Memory B cell (primary cell): ENCODE results near the gene ING5.

Experiments
- ATAC-seq: fragments of 150-1000 bp; cut with Tn5 transposase; 2 replicates; pipeline ENCODE4 v1.10.0; 2021; ENCODE audit warnings: low read depth, mild to moderate bottlenecking, moderate library complexity
- DNase-seq, 2 donors: peaks; one replicate each; pipeline ENCODE4 v3.0.0; 2022; ENCODE audit warnings: low spot score in 2 of 2
- H3K27ac Mint-ChIP-seq: one replicate; pipeline ENCODE4 v1.8.0; 2022; ENCODE audit warnings: mild to moderate bottlenecking, moderate library complexity, mixed read lengths
- H3K27me3 Mint-ChIP-seq: one replicate; pipeline ENCODE4 v1.8.0; 2022; ENCODE audit warnings: mixed read lengths
- H3K36me3 Mint-ChIP-seq: one replicate; pipeline ENCODE4 v1.8.0; 2022; ENCODE audit warnings: mild to moderate bottlenecking, mixed read lengths
- H3K4me1 Mint-ChIP-seq: one replicate; pipeline ENCODE4 v1.8.0; 2022; ENCODE audit warnings: mixed read lengths
- H3K4me3 Mint-ChIP-seq: one replicate; pipeline ENCODE4 v1.8.0; 2022; ENCODE audit warnings: mild to moderate bottlenecking, moderate library complexity, mixed read lengths
- H3K9me3 Mint-ChIP-seq: one replicate; pipeline ENCODE4 v1.8.0; 2022; ENCODE audit warnings: mixed read lengths

The ING5 gene

DNA sequence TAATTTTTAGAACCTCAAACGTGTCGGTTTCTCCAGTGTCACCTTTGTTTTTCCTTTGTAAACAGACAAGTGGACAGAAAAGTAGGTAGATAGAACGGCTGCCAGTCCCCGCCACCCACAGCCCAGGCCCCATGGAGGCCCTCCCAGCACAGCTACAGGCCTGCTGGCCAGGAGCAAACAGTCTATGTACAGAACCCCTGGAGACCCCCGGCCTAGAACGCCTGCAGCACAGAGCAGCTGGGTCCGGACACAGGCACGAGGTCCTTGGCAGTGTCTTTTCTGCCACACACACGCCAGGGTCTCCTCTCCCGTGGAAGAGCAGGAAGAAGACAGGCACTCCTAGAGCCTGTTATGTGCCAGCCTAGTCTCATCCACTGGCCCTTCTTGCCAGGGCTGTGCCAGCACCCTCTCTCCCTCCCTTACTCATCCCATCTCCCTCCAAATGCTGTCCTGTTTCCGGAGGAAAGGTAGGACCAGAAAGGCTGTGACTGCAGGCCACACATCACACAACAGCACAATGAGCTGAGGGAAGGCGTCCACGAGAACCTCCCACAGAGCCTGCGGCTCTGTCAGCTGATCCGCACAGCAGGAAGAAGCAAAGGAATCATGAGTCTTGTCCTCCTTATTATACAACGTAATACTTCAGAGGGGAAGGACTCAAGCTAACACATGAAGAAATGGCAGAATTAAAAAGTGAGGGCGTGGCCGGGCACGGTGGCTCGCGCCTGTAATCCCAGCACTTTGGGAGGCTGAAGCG is 22.9 kb upstream of the ING5 start:
- no peak for ATAC-seq
- H3K4me3 Mint-ChIP-seq: no peak overlapping the region
- H3K9me3 Mint-ChIP-seq: no peaks in the 10 kb centered on the region
- peaks cover 12% of the 10 kb centered on the region for H3K36me3 Mint-ChIP-seq
- H3K27ac Mint-ChIP-seq: no peak overlapping the region
- no peaks in the 10 kb centered on the region for H3K27me3 Mint-ChIP-seq
- DNase-seq: no peak
- peaks cover 2% of the 10 kb centered on the region for H3K4me1 Mint-ChIP-seq

DNA sequence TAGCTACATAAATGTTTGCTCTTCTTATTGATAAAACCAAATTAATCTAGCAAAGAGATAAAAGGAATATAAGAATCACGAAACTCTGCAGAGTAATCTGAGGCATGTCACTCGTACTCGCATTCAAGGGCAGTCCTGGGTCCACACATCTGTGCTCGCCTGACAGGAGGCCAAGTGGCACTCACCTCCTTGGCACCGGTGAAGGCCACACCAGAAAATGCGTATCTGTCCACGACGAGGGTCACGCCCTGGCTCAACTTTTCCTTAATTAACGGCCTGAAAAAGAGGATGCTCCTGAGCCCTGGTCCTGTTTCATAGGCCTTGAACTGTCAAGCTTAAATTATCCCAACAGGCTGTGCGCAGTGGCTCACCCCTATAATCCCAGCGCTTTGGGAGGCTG is 21.8 kb upstream of the ING5 start:
- Mint-ChIP-seq H3K4me1 (peaks cover 2% of the 10 kb centered on the region), H3K27me3 (no peaks in the 10 kb centered on the region), H3K9me3 (no peaks in the 10 kb centered on the region), H3K27ac (no peak overlapping the region), H3K36me3 (peaks cover 15% of the 10 kb centered on the region), H3K4me3 (no peak overlapping the region)
- DNase-seq (no peak), ATAC-seq (no peak)

DNA sequence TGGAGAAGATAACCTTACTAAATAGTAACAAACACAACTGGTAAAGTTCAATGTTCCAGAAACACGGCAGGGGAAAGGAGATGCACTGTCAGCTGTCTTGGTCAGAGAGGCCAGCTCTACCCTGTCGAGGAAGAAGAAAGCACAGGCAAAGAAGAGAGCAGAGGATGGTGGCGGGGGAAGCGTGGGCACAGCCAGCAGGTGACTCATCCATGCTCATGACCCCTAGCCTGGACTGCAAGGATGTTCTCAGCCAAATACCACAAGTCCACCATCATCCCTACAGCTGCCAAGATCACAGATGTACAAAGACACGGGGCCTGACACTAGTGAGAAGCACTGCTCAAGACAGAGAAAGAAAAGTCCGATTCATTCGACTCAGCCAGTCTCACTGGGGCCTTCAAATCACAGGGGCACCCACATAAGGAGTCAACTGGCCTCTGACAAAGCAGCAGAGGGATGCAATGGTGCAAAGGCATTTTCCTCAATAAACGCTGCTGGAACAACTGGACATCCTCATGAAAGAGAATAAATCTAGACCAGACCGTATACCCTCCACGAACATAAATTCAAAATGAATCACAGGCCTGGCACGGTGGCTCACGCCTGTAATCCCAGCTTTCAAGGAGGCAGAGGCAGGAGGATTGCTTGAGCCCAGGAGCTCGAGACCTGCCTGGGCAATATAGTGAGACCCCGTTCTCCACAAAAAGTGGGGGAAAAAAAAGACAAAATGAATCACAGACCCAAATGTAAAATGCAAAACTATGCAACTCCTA is 20.8 kb upstream of the ING5 start:
- Mint-ChIP-seq H3K27me3 (no peaks in the 10 kb centered on the region), H3K27ac (no peak overlapping the region), H3K36me3 (peaks cover 15% of the 10 kb centered on the region), H3K9me3 (no peaks in the 10 kb centered on the region), H3K4me3 (no peak overlapping the region), H3K4me1 (peaks cover 3% of the 10 kb centered on the region)
- no peak for ATAC-seq
- no peak for DNase-seq

GRCh38 chr2:241686324-241686649 is 15.6 kb upstream of the ING5 start:
- no peaks in the 10 kb centered on the region for H3K9me3 Mint-ChIP-seq
- peak overlapping the region; percentile 93 for H3K27ac Mint-ChIP-seq
- no peaks in the 10 kb centered on the region for H3K27me3 Mint-ChIP-seq
- H3K4me1 Mint-ChIP-seq: peaks cover 8% of the 10 kb centered on the region
- H3K36me3 Mint-ChIP-seq: peaks cover 5% of the 10 kb centered on the region
- peak overlapping the region; percentile 96 for H3K4me3 Mint-ChIP-seq
- peak in 1 of 2 donors; percentile 26 for DNase-seq
- ATAC-seq: peak; percentile 6

- peak within 1 kb of the TSS; percentile 96 for H3K4me3 Mint-ChIP-seq
- ATAC-seq (peak; percentile 92), DNase-seq (peak; percentile 89 to 95)
- H3K4me1 Mint-ChIP-seq: peaks cover 8% of the 10 kb centered on the region
- no peaks in the 10 kb centered on the region for H3K9me3 Mint-ChIP-seq
- peak within 1 kb of the TSS; percentile 93 for H3K27ac Mint-ChIP-seq
- H3K36me3 Mint-ChIP-seq: peaks cover 5% of the 10 kb centered on the region
- H3K27me3 Mint-ChIP-seq: no peaks in the 10 kb centered on the region
These were observed 15.0 kb upstream of the ING5 start, which contains the start of gene DTYMK for GRCh38 chr2:241686650-241687425. Gene DTYMK, minus strand, starts transcription at chr2:241686815. Its CDS starts 32 bp downstream, at chr2:241686783.

GRCh38 chr2:241689306-241689705 is 12.5 kb upstream of the ING5 start:
- Mint-ChIP-seq H3K9me3 (no peaks in the 10 kb centered on the region), H3K4me1 (peaks cover 8% of the 10 kb centered on the region), H3K27me3 (no peaks in the 10 kb centered on the region), H3K36me3 (peaks cover 2% of the 10 kb centered on the region), H3K4me3 (no peak overlapping the region), H3K27ac (no peak overlapping the region)
- ATAC-seq (no peak), DNase-seq (no peak)

GRCh38 chr2:241690202-241690717 is 11.6 kb upstream of the ING5 start:
- Mint-ChIP-seq H3K9me3 (no peaks in the 10 kb centered on the region), H3K27ac (no peak overlapping the region), H3K4me1 (peaks cover 8% of the 10 kb centered on the region), H3K27me3 (no peaks in the 10 kb centered on the region), H3K4me3 (no peak overlapping the region), H3K36me3 (peaks cover 1% of the 10 kb centered on the region)
- ATAC-seq (no peak), DNase-seq (no peak)

DNA sequence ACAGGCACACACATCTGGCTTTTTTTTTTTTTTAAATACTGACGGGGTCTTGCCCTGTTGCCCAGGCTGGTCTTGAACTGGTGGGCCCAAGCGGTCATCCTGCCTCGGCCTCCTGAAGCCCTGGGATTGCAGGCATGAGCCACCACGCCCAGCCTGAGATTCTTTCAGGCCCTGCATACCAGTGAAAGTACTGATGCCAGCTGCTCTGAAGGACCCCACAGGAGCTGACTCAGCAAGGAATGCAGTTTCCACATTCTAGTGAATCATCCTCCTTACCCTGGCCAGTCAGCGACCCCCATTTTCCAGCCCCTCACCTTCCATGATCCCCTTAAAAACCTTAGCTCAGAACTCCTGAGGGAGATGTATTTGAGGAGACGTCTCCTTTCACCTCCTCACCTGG is 9.4 kb upstream of the ING5 start:
- H3K27ac Mint-ChIP-seq: no peak overlapping the region
- no peaks in the 10 kb centered on the region for H3K27me3 Mint-ChIP-seq
- H3K4me3 Mint-ChIP-seq: no peak overlapping the region
- peaks cover 9% of the 10 kb centered on the region for H3K4me1 Mint-ChIP-seq
- peaks cover 5% of the 10 kb centered on the region for H3K36me3 Mint-ChIP-seq
- no peak for ATAC-seq
- no peak for DNase-seq
- no peaks in the 10 kb centered on the region for H3K9me3 Mint-ChIP-seq

- no peaks in the 10 kb centered on the region for H3K27me3 Mint-ChIP-seq
- H3K27ac Mint-ChIP-seq: no peak overlapping the region
- H3K4me1 Mint-ChIP-seq: peaks cover 4% of the 10 kb centered on the region
- peaks cover 5% of the 10 kb centered on the region for H3K36me3 Mint-ChIP-seq
- DNase-seq (no peak), ATAC-seq (no peak)
- H3K9me3 Mint-ChIP-seq: no peaks in the 10 kb centered on the region
- no peak overlapping the region for H3K4me3 Mint-ChIP-seq
These were observed 6.2 kb upstream of the ING5 start for GRCh38 chr2:241695651-241696050.

DNA sequence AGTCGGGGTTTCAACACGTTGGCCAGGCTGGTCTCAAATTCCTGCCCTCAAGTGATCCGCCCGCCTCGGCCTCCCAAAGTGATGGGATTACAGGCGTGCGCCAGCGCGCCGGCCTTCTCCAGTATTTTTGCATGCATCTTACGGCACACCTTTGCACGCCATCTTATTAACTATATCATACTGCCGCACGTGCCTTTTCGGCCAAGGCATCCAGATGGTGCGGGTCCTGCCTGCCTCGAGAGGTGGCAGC is 765 bp upstream of the ING5 start:
- Mint-ChIP-seq H3K9me3 (no peaks in the 10 kb centered on the region), H3K36me3 (peaks cover 7% of the 10 kb centered on the region), H3K4me1 (peaks cover 16% of the 10 kb centered on the region), H3K4me3 (peak overlapping the region; percentile 96), H3K27ac (peak overlapping the region; percentile 94), H3K27me3 (no peaks in the 10 kb centered on the region)
- ATAC-seq: no peak
- no peak for DNase-seq

DNA sequence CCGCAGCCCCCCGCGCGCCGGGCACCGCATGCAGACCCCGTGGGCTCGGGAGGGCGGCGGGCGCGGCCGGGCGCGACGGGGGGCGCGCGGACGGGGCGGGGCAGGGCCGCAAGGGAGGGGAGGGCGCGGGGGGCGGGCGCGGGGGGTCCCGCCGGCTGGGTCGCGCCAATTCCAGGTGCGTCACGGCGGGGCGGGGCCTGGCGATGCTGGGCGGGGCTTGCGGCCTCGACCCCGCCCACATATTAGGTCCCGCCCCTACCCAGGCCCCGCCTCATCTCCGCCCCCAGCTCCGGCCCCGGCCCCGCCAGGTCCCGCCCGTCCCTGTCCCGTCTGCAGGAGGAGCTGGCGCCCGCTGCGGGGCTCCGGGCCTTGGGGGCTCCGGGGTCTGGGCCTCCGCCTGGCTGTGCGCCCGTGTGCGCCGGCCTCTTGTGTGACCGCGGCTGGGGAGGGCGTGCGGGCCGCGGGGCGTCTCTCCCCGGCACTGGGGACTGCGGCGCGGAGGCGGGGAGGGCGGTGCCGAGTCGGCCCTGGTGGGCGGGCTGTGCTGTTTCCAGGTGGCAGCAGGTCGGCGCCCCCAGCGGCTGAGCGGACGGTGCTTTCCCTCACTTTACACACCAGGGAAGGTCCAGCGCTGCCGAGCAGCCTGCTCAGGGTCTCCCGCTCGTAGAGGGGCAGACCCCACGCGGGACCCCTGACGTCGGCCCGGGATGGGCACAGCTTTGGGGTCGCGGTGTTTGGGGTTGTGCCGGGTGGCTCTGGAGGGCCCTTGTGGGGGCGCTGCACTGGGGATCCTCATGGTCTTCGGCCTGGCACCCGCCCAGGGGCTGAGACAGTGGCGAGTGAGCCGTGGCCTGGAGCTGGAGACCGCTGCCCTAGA is 554 bp downstream of the ING5 start:
- H3K27me3 Mint-ChIP-seq: no peaks in the 10 kb centered on the region
- H3K9me3 Mint-ChIP-seq: no peaks in the 10 kb centered on the region
- peak; percentile 93 to 96 for DNase-seq
- H3K36me3 Mint-ChIP-seq: peaks cover 17% of the 10 kb centered on the region
- H3K4me1 Mint-ChIP-seq: peaks cover 17% of the 10 kb centered on the region
- H3K27ac Mint-ChIP-seq: peak overlapping the region; percentile 94
- H3K4me3 Mint-ChIP-seq: peak overlapping the region; percentile 81
- peak; percentile 64 for ATAC-seq

- Mint-ChIP-seq H3K9me3 (no peaks in the 10 kb centered on the region), H3K4me1 (peaks cover 17% of the 10 kb centered on the region), H3K4me3 (peak overlapping the region; percentile 81), H3K27ac (peak overlapping the region; percentile 64), H3K36me3 (peaks cover 18% of the 10 kb centered on the region), H3K27me3 (no peaks in the 10 kb centered on the region)
- no peak for DNase-seq
- no peak for ATAC-seq
These were observed 1.3 kb downstream of the ING5 start for GRCh38 chr2:241703032-241703604.

- H3K27me3 Mint-ChIP-seq: no peaks in the 10 kb centered on the region
- DNase-seq: no peak
- no peak overlapping the region for H3K4me3 Mint-ChIP-seq
- no peak for ATAC-seq
- H3K27ac Mint-ChIP-seq: no peak overlapping the region
- H3K36me3 Mint-ChIP-seq: peaks cover 30% of the 10 kb centered on the region
- no peaks in the 10 kb centered on the region for H3K9me3 Mint-ChIP-seq
- peaks cover 16% of the 10 kb centered on the region for H3K4me1 Mint-ChIP-seq
These were observed 4.7 kb downstream of the ING5 start for GRCh38 chr2:241706537-241706936.
